Measurements from ENCODE around the gene NCMAP.

DNA sequence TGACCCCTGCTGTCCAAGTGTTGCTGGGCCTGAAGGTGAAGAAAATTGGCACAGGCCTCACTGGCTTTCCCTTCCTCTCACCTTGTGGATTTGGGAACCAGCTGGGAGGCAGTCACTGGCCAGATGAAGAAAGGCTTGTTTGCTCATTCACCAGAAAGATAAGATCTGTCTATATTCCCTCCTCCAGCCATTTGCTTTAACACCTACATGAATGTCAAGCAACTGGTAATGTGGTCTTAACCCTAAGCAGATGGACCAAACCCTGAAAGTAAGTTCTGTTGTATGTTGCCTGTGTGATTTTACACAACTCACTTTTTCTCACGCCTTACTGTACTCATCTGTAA lies 76.9 kb downstream of the NCMAP start:
- TF ChIP-seq, protein P1, sequence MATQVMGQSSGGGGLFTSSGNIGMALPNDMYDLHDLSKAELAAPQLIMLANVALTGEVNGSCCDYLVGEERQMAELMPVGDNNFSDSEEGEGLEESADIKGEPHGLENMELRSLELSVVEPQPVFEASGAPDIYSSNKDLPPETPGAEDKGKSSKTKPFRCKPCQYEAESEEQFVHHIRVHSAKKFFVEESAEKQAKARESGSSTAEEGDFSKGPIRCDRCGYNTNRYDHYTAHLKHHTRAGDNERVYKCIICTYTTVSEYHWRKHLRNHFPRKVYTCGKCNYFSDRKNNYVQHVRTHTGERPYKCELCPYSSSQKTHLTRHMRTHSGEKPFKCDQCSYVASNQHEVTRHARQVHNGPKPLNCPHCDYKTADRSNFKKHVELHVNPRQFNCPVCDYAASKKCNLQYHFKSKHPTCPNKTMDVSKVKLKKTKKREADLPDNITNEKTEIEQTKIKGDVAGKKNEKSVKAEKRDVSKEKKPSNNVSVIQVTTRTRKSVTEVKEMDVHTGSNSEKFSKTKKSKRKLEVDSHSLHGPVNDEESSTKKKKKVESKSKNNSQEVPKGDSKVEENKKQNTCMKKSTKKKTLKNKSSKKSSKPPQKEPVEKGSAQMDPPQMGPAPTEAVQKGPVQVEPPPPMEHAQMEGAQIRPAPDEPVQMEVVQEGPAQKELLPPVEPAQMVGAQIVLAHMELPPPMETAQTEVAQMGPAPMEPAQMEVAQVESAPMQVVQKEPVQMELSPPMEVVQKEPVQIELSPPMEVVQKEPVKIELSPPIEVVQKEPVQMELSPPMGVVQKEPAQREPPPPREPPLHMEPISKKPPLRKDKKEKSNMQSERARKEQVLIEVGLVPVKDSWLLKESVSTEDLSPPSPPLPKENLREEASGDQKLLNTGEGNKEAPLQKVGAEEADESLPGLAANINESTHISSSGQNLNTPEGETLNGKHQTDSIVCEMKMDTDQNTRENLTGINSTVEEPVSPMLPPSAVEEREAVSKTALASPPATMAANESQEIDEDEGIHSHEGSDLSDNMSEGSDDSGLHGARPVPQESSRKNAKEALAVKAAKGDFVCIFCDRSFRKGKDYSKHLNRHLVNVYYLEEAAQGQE (IDR thresholded peaks at IDR 0.05; ENCODE audit: insufficient read depth in 1 of 2, low read depth in 2 of 2, low read length in 2 of 2): no peak
- no peak for TF ChIP-seq POLR2AphosphoS5 (IDR thresholded peaks at IDR 0.05; ENCODE audit: low read depth, low read length)
- no peak for TF ChIP-seq TAF1 (IDR thresholded peaks at IDR 0.05; ENCODE audit: borderline replicate concordance, insufficient read depth, low read length)

Measured in PFSK-1 (cell line).